Measurements from ENCODE around the gene CCDC87.
"Not testable (repeated sequence)": the region's sequence is repeated elsewhere in the genome, so short reads cannot be mapped to it uniquely, and the experiment has no call there.

Gene CCDC87

GRCh38 chr11:66592457-66593302, at the start of gene CCDC87, which contains the start of gene CCS:
Gene CCDC87, minus strand, starts transcription at chr11:66593063. Its CDS starts 48 bp downstream, at chr11:66593015.
Gene CCS, plus strand, starts transcription at chr11:66593185. Its CDS starts 77 bp downstream, at chr11:66593262.
- peak; percentile 98 for DNase-seq

GRCh38 chr11:66641834-66642233, 49.0 kb upstream of the CCDC87 start:
- no peak for DNase-seq

- not testable (repeated sequence) for DNase-seq
These were observed 47.0 kb upstream of the CCDC87 start for GRCh38 chr11:66639814-66640340.

- peak; percentile 13 for DNase-seq
These were observed 46.4 kb upstream of the CCDC87 start for GRCh38 chr11:66639066-66639813.

- peak; percentile 98 for DNase-seq
These were observed 45.6 kb upstream of the CCDC87 start, which contains the start of gene RBM4 for GRCh38 chr11:66638177-66639065. Gene RBM4, plus strand, starts transcription at chr11:66638703. Its CDS starts 1,009 bp downstream, at chr11:66639712.

GRCh38 chr11:66637557-66638176, 44.8 kb upstream of the CCDC87 start:
- no peak for DNase-seq

DNA sequence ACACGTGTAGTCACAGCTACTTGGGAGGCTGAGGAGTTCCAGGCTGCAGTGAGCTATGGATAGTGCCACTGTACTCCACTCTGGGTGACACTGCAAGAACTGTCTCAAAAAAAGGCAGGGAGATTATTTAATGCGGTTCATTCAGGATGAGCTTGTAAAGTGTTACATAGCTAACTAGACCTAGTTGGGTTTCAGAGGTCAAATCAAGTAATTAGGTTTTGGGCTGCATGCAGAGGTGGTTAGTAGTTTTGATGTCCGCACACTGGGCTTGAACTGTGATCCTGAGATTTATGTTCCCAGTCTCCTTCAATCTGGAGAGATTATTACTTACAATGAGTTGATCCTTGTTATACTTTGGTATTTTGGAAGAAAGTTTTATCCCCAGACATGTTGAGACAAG, 43.5 kb upstream of the CCDC87 start:
- DNase-seq = no peak

DNA sequence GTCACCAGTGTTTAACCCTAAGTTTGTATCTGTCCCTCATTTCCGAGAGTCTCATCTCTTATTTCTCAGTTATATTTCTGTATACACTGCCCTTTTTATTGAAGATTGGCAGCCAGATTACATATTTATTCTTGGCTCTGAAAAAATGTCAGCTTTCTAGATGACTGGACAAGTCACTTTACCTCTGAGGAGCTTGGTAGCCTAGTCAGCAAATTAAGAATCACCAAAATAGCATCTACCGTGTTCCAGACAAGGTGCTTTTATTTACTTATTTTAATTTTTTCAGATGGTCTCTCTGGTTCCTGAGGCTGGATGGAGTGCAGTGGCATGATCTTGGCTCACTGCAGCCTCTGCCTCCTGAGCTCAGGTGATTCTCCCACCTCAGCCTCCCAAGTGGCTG, 40.1 kb upstream of the CCDC87 start:
- DNase-seq = no peak

GRCh38 chr11:66631883-66632282, 39.0 kb upstream of the CCDC87 start:
- DNase-seq = no peak

DNA sequence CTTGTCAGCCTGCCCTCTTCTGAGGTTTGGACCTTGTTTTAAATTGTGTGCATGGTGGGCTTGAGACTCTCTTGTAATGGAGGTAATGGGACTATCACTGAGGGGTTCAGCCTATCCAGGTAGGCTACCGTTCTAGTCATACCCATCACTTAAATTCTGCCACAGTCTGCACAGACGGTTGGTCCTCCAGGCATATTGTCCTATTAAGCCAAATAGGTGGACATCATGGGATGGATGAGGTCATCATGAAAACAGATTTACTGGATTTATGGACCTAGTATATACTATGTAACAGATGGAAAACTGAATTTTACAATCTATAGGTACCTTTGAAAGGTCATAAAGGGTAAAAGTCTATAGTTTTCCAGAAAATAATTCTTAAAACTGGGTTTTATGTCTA, 36.5 kb upstream of the CCDC87 start:
- DNase-seq = no peak

- DNase-seq = no peak
These were observed 35.3 kb upstream of the CCDC87 start for GRCh38 chr11:66628061-66628603.

GRCh38 chr11:66626926-66627325, 34.1 kb upstream of the CCDC87 start:
- DNase-seq = no peak

DNA sequence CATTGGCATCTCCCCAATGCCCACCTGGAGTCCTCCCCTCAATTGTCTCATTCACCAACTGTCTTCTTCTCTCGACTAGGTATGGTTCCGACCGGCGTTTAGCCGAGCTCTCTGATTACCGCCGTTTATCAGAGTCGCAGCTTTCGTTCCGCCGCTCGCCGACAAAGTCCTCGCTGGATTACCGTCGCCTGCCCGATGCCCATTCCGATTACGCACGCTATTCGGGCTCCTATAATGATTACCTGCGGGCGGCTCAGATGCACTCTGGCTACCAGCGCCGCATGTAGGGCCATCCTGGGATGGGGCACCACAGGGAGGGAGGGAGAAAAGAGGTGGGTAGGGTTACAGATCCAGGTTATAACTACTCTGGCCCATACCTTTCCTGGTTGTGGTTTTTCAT, 33.5 kb upstream of the CCDC87 start:
- no peak for DNase-seq

- DNase-seq = no peak
These were observed 32.9 kb upstream of the CCDC87 start for GRCh38 chr11:66625752-66626149.

DNA sequence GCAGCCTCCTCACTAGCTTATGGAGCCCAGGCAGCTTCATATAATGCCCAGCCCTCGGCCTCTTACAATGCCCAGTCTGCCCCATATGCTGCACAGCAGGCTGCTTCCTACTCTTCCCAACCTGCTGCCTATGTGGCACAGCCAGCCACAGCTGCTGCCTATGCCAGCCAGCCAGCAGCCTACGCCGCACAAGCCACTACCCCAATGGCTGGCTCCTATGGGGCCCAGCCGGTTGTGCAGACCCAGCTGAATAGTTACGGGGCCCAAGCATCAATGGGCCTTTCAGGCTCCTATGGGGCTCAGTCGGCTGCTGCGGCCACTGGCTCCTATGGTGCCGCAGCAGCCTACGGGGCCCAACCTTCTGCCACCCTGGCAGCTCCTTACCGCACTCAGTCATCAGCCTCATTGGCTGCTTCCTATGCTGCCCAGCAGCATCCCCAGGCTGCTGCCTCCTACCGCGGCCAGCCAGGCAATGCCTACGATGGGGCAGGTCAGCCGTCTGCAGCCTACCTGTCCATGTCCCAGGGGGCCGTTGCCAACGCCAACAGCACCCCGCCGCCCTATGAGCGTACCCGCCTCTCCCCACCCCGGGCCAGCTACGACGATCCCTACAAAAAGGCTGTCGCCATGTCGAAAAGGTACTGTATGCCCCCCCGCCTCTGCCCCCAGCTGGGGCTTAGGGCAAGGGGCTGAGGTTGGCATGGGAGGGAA, 32.3 kb upstream of the CCDC87 start:
- DNase-seq = no peak

DNA sequence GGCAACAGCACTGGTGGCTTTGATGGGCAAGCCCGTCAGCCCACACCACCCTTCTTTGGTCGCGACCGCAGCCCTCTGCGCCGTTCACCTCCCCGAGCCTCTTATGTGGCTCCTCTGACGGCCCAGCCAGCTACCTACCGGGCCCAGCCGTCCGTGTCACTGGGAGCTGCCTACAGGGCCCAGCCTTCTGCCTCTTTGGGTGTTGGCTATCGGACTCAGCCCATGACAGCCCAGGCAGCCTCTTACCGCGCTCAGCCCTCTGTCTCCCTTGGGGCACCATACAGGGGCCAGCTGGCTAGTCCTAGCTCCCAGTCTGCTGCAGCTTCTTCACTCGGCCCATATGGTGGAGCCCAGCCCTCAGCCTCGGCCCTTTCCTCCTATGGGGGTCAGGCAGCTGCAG, 31.6 kb upstream of the CCDC87 start:
- no peak for DNase-seq

- DNase-seq = peak; percentile 59
These were observed 26.3 kb upstream of the CCDC87 start for GRCh38 chr11:66619080-66619554.

- no peak for DNase-seq
These were observed 24.4 kb upstream of the CCDC87 start for GRCh38 chr11:66617155-66617834.

- peak; percentile 99 for DNase-seq
These were observed 23.7 kb upstream of the CCDC87 start, which contains the start of gene RBM14 for GRCh38 chr11:66616379-66617154. Gene RBM14, plus strand, starts transcription at chr11:66616630. Its CDS starts 91 bp downstream, at chr11:66616721.

Data from CD4-positive, alpha-beta T cell treated with Interferon gamma for 1 hour (primary cell).